Measurements from ENCODE around the gene PPP6R3.

Gene PPP6R3

DNA sequence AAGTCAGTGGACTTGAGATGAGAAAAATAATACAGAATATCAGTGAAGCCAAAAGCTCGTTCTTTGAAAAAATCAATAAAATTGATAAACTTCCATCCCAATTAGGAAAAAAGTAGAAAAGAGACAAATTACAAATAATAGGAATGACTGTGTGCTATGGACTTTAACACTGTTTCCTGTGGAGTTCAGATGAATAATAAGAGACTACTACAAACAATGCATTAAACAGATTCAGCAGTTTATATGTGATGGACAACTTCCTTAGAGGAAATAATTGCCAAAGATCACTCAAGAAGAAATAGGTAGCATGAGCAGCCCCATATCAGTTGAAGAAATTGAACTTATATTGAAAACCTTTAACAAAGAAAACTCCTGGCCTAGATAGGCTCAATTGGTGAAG is 99.7 kb downstream of the PPP6R3 start:
- no peak for DNase-seq (ENCODE audit: low spot score)

DNA sequence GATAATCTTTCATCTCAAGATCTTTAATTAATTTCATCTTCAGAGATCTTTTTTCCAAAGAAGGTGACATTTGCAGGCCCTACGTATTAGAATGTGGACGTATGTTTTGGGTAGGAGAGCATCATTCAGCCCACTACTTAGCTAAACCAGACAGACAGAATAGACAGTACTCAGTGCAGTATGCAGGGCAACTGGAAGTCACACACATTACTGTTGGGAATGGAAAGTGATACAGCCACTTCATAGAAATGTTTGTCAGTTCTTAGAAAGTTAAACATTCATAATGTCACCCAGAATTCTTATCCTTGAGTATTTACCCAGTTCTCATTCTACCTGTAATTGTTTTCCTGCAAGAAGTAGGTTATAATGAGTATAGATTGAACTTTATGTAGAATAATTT is 102.9 kb downstream of the PPP6R3 start:
- no peak for DNase-seq (ENCODE audit: low spot score)

DNA sequence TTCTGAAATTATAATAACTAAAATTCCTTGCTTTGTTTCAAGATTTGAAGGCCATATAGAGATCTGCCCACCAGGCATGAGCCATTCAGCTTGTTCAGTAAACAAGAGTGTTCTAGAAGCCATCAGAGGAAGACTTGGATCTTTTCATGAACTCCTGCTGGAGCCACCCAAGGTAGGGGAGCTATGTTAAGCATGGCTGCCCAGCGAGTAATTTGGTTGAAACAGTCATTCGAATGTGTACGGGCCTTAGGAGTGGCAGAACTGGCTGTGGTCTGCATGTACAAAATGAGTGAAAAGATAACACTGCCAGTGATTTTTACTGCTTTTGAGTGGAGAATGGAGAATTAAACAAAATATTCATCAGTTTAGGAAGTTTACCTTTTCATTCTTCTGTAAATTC is 103.7 kb downstream of the PPP6R3 start:
- no peak for DNase-seq (ENCODE audit: low spot score)

- DNase-seq (ENCODE audit: low spot score), result no peak
Observed at GRCh38 chr11:68565768-68566167, 105.2 kb downstream of the PPP6R3 start.

DNA sequence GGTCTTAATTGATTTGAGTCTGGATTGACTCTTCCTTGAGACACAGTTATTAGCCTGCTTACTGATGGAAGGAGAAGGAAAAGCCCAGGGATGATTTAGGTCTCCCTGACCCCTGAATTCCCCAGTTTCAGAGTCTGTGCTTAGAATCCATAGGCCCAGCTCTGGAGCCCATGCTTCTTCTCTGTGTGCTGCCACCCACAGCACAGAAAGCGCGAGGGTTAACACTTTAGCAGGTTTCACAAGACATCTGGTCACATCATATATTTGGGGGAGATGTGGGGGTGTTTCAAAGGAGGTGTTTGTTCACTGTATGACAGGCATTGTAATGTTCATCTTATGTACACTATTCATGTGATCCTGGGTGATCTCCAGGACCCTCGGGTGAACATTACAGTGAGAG is 107.0 kb downstream of the PPP6R3 start:
- DNase-seq (ENCODE audit: low spot score), result no peak

GRCh38 chr11:68569357-68569756 is 108.8 kb downstream of the PPP6R3 start:
- no peak for DNase-seq (ENCODE audit: low spot score)

GRCh38 chr11:68570691-68571090 is 110.1 kb downstream of the PPP6R3 start:
- DNase-seq (ENCODE audit: low spot score), result no peak

GRCh38 chr11:68574308-68574707 is 113.8 kb downstream of the PPP6R3 start:
- DNase-seq (ENCODE audit: low spot score), result no peak

- no peak for DNase-seq (ENCODE audit: low spot score)
Observed at GRCh38 chr11:68575025-68575665, 114.6 kb downstream of the PPP6R3 start.

DNA sequence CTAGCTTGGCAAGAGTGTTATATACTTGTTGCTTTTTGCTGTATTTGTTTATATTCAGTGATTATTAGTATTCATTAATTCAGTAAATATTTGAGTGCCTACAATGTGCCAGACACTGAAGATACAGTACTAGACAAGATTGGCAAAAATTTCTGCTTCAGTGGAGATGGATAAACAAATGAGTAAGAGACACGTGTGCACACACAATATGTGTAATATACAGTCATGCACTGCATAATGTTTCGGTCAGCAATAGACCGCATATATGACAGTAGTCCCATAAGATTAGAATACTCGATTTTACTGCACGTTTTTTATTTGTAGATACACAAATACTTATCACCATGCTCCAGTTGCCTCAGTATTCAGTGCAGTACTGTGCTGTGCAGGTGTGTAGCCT is 118.9 kb downstream of the PPP6R3 start:
- DNase-seq (ENCODE audit: low spot score), result no peak

DNA sequence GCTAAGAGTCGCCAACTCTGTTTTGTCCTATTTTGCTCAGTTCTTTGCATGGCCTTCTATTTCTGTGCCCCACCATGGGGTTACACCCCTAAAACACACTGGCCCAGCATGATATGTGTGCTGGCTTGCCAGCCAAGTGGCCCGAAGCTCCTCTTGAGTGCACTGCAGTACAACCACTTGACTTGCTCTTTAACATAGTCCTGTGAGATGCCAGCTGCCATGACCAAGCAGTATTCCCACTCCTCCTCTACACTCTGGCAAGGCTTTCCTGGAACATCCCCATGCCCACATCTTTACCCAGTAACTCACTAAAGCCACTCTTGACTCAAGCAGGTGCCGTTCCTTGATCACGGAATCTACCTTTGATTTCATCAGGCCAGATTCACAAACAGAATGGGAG is 120.9 kb downstream of the PPP6R3 start:
- DNase-seq (ENCODE audit: low spot score), result no peak

DNA sequence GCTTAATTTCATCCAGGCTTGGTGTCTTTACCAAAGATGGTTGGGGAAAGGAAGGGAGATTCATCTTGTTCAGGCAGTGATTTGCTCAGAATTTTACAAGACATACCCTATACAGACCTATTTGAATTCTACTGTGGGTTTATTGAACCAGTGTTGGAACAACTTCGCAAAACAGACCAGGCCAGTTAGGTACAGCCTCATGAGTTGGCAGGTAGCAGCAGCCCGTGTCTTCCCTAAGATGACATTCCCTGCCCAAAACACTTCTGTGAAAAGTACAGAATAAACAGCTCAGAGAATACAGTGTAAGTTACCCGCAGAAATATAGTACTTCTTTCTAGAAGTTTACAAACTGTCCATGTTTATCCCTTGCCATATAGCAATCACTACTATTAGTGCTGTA is 121.3 kb downstream of the PPP6R3 start:
- DNase-seq (ENCODE audit: low spot score), result no peak

- DNase-seq (ENCODE audit: low spot score), result no peak
Observed at GRCh38 chr11:68582416-68583040, 122.0 kb downstream of the PPP6R3 start.

- DNase-seq (ENCODE audit: low spot score), result no peak
Observed at GRCh38 chr11:68583041-68583446, 122.5 kb downstream of the PPP6R3 start.

GRCh38 chr11:68584097-68584496 is 123.5 kb downstream of the PPP6R3 start:
- no peak for DNase-seq (ENCODE audit: low spot score)

DNA sequence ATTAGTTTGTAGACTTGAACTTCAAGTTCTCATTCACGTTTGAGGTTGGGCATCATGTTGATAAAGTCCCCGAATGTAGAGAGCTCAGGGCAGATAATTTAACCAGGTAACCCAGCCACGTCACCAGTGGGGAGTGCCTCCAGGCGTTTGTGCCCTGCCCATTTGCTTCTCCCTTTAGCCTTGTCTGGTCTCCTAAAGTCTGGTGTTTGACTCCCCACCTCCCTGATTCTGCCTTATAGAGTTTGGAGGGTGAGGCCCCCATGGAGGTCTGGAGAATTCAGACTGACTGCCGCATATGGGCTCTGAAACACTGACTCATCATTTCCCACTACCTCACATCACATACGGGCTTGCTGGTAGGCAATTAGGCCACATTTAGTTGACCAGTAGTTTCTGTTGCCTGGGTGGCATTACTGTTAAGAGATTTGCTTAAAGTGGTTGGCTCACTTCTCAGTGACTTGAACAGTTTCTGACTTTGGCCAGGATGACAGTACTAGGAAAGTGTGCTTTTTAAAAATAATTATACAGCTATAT is 124.5 kb downstream of the PPP6R3 start:
- no peak for DNase-seq (ENCODE audit: low spot score)

DNA sequence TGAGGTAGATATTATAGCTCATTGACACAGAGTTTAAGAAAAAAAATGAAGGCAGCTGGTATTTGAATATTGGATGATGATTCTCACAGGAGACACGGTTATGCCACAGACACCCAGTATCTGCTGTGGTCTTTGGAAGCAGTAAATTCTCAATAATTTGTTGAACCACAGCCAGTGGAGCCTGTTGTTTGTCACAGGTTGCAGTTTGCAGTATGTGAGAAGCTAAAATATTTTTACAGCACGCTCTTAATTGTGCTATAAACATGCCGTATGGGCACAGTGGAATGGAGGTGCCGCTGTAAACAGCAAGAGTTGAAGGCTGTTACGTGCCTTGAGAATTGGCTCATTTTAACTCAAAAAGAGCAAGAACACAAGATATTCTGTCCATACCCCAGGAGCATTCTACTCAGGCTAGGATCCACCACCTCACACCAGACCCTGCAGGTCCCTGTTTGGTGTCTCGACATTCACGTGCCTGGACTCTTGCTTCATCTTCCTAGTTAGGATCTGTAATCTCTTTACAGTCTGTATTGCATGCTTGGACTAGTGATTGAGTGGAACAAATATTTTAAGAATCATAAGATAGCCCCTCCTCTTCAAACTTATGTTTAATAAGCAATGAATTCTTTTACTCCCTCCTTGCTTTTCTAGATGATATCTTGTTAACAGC is 129.1 kb downstream of the PPP6R3 start:
- DNase-seq (ENCODE audit: low spot score), result no peak

DNA sequence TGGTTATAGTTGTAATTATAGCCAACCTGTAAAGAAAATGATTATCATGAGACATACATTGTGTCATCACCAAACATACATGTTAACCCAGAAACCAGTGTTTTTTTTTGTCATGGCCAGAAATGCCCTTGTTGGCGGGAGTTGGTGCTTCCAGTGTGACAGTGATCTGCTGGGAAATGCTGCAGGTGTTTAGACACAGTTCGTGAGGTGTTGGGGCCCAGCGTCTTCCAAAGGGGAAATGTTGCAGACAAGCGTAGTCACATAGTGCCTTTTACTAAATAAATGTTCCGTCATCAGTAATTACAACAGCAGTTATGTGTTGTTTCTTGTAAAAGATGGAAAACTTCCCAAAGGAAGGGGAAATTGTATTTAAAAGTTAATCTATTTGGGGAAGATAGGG is 131.2 kb downstream of the PPP6R3 start:
- no peak for DNase-seq (ENCODE audit: low spot score)

DNA sequence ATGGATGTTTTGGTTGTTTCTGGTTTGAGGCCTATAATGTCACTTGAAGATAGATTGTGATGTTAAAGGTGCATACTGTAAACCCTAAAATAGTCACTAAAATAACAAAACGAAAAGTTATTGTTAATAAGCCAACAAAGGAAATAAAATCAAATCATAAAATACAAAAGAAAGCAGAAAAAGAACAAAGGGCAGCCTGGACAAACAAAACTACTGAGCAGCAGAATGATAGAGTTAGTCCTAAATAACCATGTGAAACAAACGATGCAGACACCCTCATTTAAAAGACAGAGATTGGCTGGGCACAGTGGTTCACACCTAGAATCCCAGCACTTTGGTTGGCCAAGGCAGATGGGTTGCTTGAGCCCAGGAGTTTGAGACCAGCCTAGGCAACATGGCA is 132.9 kb downstream of the PPP6R3 start:
- DNase-seq (ENCODE audit: low spot score), result no peak

- DNase-seq (ENCODE audit: low spot score), result no peak
Observed at GRCh38 chr11:68594123-68594522, 133.6 kb downstream of the PPP6R3 start.

GRCh38 chr11:68596231-68596630 is 135.7 kb downstream of the PPP6R3 start:
- DNase-seq (ENCODE audit: low spot score), result no peak

GRCh38 chr11:68598816-68599653 is 138.5 kb downstream of the PPP6R3 start:
- DNase-seq (ENCODE audit: low spot score), result no peak
